GM12873 (cell line): ENCODE data around the gene SMPD2.

Source experiments
- CTCF ChIP-seq: IDR thresholded peaks from 2 replicates; pipeline ENCODE4 v1.5.1; 2012; ENCODE audit warnings: low read depth, mild to moderate bottlenecking, moderate library complexity, low read length, control low read depth; ENCODE audit not compliant: insufficient read depth; ENCODE audit errors: missing control alignments

The SMPD2 gene

GRCh38 chr6:109453156-109453555 is 12.6 kb downstream of the SMPD2 start:
- no peak for TF ChIP-seq CTCF

- no peak for TF ChIP-seq CTCF
Observed at GRCh38 chr6:109453594-109454495, 13.3 kb downstream of the SMPD2 start.

GRCh38 chr6:109454496-109455436 is 14.2 kb downstream of the SMPD2 start:
- no peak for TF ChIP-seq CTCF

- peak; percentile 51 for TF ChIP-seq CTCF
Observed at GRCh38 chr6:109455437-109456110, 15.1 kb downstream of the SMPD2 start, which contains the start of gene MICAL1. Gene MICAL1 (minus strand): TSS chr6:109455772. CDS start chr6:109454196, 1,576 bp downstream.

GRCh38 chr6:109456111-109456583 is 15.6 kb downstream of the SMPD2 start:
- no peak for TF ChIP-seq CTCF

GRCh38 chr6:109456710-109457561 is 16.4 kb downstream of the SMPD2 start:
- TF ChIP-seq CTCF: no peak
